ENCODE measurements around the gene TRAF6. TPM values are rescaled to one million over a fixed set of nuclear protein-coding genes. Genes with fewer than 3 reads are reported as not detected.

TRAF6 gene
- polyA plus RNA-seq, 1 donor (not counting 4 experiments of a cell fraction or from before 2014, with no cell fraction given) = 15.1 TPM

- no peaks in the 10 kb centered on the region for H4K20me1 ChIP-seq (ENCODE audit: control insufficient read depth, extremely low read depth, insufficient read depth, low read length)
- no peaks in the 10 kb centered on the region for H3K9me3 ChIP-seq (ENCODE audit: control insufficient read depth, low read depth, low read length)
- H3K4me1 ChIP-seq (ENCODE audit: control insufficient read depth, extremely low read depth, insufficient read depth, low read length) = peaks cover 8% of the 10 kb centered on the region
- H3K4me2 ChIP-seq (ENCODE audit: control insufficient read depth, extremely low read depth, insufficient read depth, low read depth, low read length) = no peak overlapping the region
- dilution Hi-C loops (cut with MboI; ENCODE audit: extremely low pct_ligation_motif_present, low sequenced_read_pairs) = no loop called here
- H3K27me3 ChIP-seq (ENCODE audit: control insufficient read depth, extremely low read depth, insufficient read depth, low read length) = no peaks in the 10 kb centered on the region
- DNase-seq (ENCODE audit: low read depth, low spot score) (no peak), FAIRE-seq (no peak)
- no peaks in the 10 kb centered on the region for H3K9me1 ChIP-seq (ENCODE audit: control insufficient read depth, extremely low read depth, insufficient read depth, low read length)
- H2AFZ ChIP-seq (ENCODE audit: control insufficient read depth, low read length) = no peak overlapping the region
- H3K79me2 ChIP-seq (ENCODE audit: control insufficient read depth, insufficient read depth, low read length) = no peaks in the 10 kb centered on the region
- TF ChIP-seq, protein P1, sequence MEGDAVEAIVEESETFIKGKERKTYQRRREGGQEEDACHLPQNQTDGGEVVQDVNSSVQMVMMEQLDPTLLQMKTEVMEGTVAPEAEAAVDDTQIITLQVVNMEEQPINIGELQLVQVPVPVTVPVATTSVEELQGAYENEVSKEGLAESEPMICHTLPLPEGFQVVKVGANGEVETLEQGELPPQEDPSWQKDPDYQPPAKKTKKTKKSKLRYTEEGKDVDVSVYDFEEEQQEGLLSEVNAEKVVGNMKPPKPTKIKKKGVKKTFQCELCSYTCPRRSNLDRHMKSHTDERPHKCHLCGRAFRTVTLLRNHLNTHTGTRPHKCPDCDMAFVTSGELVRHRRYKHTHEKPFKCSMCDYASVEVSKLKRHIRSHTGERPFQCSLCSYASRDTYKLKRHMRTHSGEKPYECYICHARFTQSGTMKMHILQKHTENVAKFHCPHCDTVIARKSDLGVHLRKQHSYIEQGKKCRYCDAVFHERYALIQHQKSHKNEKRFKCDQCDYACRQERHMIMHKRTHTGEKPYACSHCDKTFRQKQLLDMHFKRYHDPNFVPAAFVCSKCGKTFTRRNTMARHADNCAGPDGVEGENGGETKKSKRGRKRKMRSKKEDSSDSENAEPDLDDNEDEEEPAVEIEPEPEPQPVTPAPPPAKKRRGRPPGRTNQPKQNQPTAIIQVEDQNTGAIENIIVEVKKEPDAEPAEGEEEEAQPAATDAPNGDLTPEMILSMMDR (optimal IDR thresholded peaks at IDR 0.05 in 1 of 3, IDR thresholded peaks at IDR 0.05 in 1 of 3, conservative IDR thresholded peaks at IDR 0.05 in 1 of 3; ENCODE audit: extremely low read depth in 1 of 3, insufficient read depth in 2 of 3, low read length in 3 of 3) = no peak
- TF ChIP-seq EZH2 (IDR thresholded peaks at IDR 0.05; ENCODE audit: low read length) = no peak
- H3K27ac ChIP-seq (ENCODE audit: control insufficient read depth, insufficient read depth, low read length) = no peak overlapping the region
- H3K9ac ChIP-seq (ENCODE audit: control insufficient read depth, extremely low read depth, insufficient read depth, low read length) = no peak overlapping the region
- peaks cover 6 to 14% of the 10 kb centered on the region in 2 experiments for H3K36me3 ChIP-seq (ENCODE audit: control insufficient read depth in 2 of 2, extremely low read depth in 1 of 2, insufficient read depth in 2 of 2, low read length in 2 of 2)
- no peak overlapping the region for H3K4me3 ChIP-seq (ENCODE audit: control insufficient read depth in 2 of 3, extremely low read depth in 1 of 3, insufficient read depth in 2 of 3, low read depth in 1 of 3, low read length in 3 of 3)
Observed at GRCh38 chr11:36463781-36464180, 46.3 kb downstream of the TRAF6 start.

- Histone ChIP-seq H3K4me3 (ENCODE audit: control insufficient read depth in 2 of 3, extremely low read depth in 1 of 3, insufficient read depth in 2 of 3, low read depth in 1 of 3, low read length in 3 of 3) (no peak overlapping the region), H3K4me2 (ENCODE audit: control insufficient read depth, extremely low read depth, insufficient read depth, low read depth, low read length) (no peak overlapping the region), H3K4me1 (ENCODE audit: control insufficient read depth, extremely low read depth, insufficient read depth, low read length) (peaks cover 2% of the 10 kb centered on the region), H3K27me3 (ENCODE audit: control insufficient read depth, extremely low read depth, insufficient read depth, low read length) (no peaks in the 10 kb centered on the region), H4K20me1 (ENCODE audit: control insufficient read depth, extremely low read depth, insufficient read depth, low read length) (no peaks in the 10 kb centered on the region), H3K9me3 (ENCODE audit: control insufficient read depth, low read depth, low read length) (no peaks in the 10 kb centered on the region), H3K27ac (ENCODE audit: control insufficient read depth, insufficient read depth, low read length) (no peak overlapping the region), H3K79me2 (ENCODE audit: control insufficient read depth, insufficient read depth, low read length) (no peaks in the 10 kb centered on the region), H3K36me3 (ENCODE audit: control insufficient read depth in 2 of 2, extremely low read depth in 1 of 2, insufficient read depth in 2 of 2, low read length in 2 of 2) (peaks cover 6 to 14% of the 10 kb centered on the region in 2 experiments), H2AFZ (ENCODE audit: control insufficient read depth, low read length) (no peak overlapping the region), H3K9ac (ENCODE audit: control insufficient read depth, extremely low read depth, insufficient read depth, low read length) (no peak overlapping the region), H3K9me1 (ENCODE audit: control insufficient read depth, extremely low read depth, insufficient read depth, low read length) (no peaks in the 10 kb centered on the region)
- dilution Hi-C loops (cut with MboI; ENCODE audit: extremely low pct_ligation_motif_present, low sequenced_read_pairs) = no loop called here
- DNase-seq (ENCODE audit: low read depth, low spot score) (no peak), FAIRE-seq (no peak)
- TF ChIP-seq, protein P1 (optimal IDR thresholded peaks at IDR 0.05 in 1 of 3, IDR thresholded peaks at IDR 0.05 in 1 of 3, conservative IDR thresholded peaks at IDR 0.05 in 1 of 3; ENCODE audit: extremely low read depth in 1 of 3, insufficient read depth in 2 of 3, low read length in 3 of 3) = no peak
- TF ChIP-seq EZH2 (IDR thresholded peaks at IDR 0.05; ENCODE audit: low read length) = no peak
Observed at GRCh38 chr11:36462321-36462720, 47.8 kb downstream of the TRAF6 start.

All from keratinocyte (primary cell).